B cell (primary cell): ENCODE measurements around the gene JARID2. TPM values are rescaled to one million over a fixed set of nuclear protein-coding genes. Genes with fewer than 3 reads are reported as not detected.

Source experiments
- ATAC-seq: fragments of 200-7000 bp; cut with Tn5 transposase; one replicate; pipeline ENCODE4 v1.10.0; 2021; ENCODE audit warnings: low read depth, mild to moderate bottlenecking, moderate number of reproducible peaks, moderate library complexity
- CTCF ChIA-PET: fragments of 350-600 bp; sonication (Branson Sonifier 250); formaldehyde crosslinking; loops from one replicate; lab custom pipeline; 2021; ENCODE audit warnings: antibody characterized with exemption, inconsistent platforms; lab: Charles Lee
- POLR2A ChIA-PET: fragments of 350-600 bp; sonication (Branson Sonifier 250); formaldehyde crosslinking; loops from one replicate; lab custom pipeline; 2021; ENCODE audit warnings: antibody characterized with exemption; lab: Charles Lee
- DNase-seq: peaks from one replicate; pipeline ENCODE4 v3.0.0; 2013
- H2AFZ ChIP-seq: 2 replicates; pipeline ENCODE4 v1.6.1; 2012; ENCODE audit warnings: mild to moderate bottlenecking, low read depth, low read length; ENCODE audit not compliant: insufficient read depth, poor library complexity, severe bottlenecking
- H3K27ac ChIP-seq, 2 donors: 1 replicate in 1 of 2; 2 replicates in 1 of 2; pipeline ENCODE4 v1.5.1; 2012 to 2013; ENCODE audit warnings: low read length in 2 of 2, mild to moderate bottlenecking in 2 of 2, moderate library complexity in 1 of 2
- H3K27me3 ChIP-seq, 4 experiments: fragments of 200-600 bp in 1 of 4; sonication (generic) in 1 of 4; replicated peaks in 1 of 4; 1 replicate in 2 of 4; 2 replicates in 2 of 4; pipeline versions ENCODE4 v1.6.1 to v1.7.0; 2013 to 2016; ENCODE audit warnings: low read length in 3 of 4, mild to moderate bottlenecking in 2 of 4, mixed read lengths in 1 of 4, moderate library complexity in 1 of 4; ENCODE audit not compliant: insufficient read depth in 4 of 4, control insufficient read depth in 3 of 4; ENCODE audit errors: control extremely low read depth in 1 of 4
- H3K36me3 ChIP-seq, 2 experiments: replicated peaks in 1 of 2; 1 replicate in 1 of 2; 2 replicates in 1 of 2; pipeline versions ENCODE4 v1.6.1 to v1.7.1; 2013; ENCODE audit warnings: low read length in 1 of 2; ENCODE audit not compliant: insufficient read depth in 2 of 2, control insufficient read depth in 1 of 2; ENCODE audit errors: control extremely low read depth in 1 of 2, extremely low read depth in 1 of 2
- H3K4me1 ChIP-seq, 2 donors: fragments of 200-600 bp in 1 of 2; sonication (generic) in 1 of 2; 1 replicate in 1 of 2; 2 replicates in 1 of 2; pipeline versions ENCODE4 v1.5.1 to v1.6.1; 2013 to 2017; ENCODE audit warnings: low read length in 2 of 2; ENCODE audit not compliant: control insufficient read depth in 2 of 2, insufficient read depth in 2 of 2
- H3K4me2 ChIP-seq: replicated peaks from 2 replicates; pipeline ENCODE3; 2012; ENCODE audit warnings: mild to moderate bottlenecking, low read depth, low read length; ENCODE audit not compliant: poor library complexity, severe bottlenecking
- H3K4me3 ChIP-seq, 5 experiments: fragments of 200-600 bp in 1 of 5; sonication (generic) in 1 of 5; 1 replicate in 3 of 5; 2 replicates in 2 of 5; pipeline versions ENCODE4 v1.5.1 to v1.7.0; 2011 to 2016; ENCODE audit warnings: low read length in 4 of 5, mild to moderate bottlenecking in 4 of 5, low read depth in 2 of 5, control low read depth in 1 of 5, moderate library complexity in 1 of 5; ENCODE audit not compliant: insufficient read depth in 1 of 5; ENCODE audit errors: control extremely low read depth in 1 of 5, extremely low read depth in 1 of 5
- H3K79me2 ChIP-seq: fragments of 200-600 bp; sonication (generic); one replicate; pipeline ENCODE4 v1.6.0; 2016; ENCODE audit warnings: low read length; ENCODE audit not compliant: control insufficient read depth, insufficient read depth
- H3K9ac ChIP-seq: fragments of 200-600 bp; sonication (generic); 2 replicates; pipeline ENCODE4 v1.6.1; 2017; ENCODE audit warnings: mild to moderate bottlenecking, low read length, moderate library complexity
- H3K9me3 ChIP-seq, 3 donors: one replicate each; pipeline versions ENCODE4 v1.6.1 to v1.7.1; 2013; ENCODE audit warnings: low read length in 2 of 3; ENCODE audit not compliant: control insufficient read depth in 2 of 3, insufficient read depth in 1 of 3; ENCODE audit errors: control extremely low read depth in 1 of 3
- H4K20me1 ChIP-seq: 2 replicates; pipeline ENCODE4 v1.6.0; 2012; ENCODE audit warnings: mild to moderate bottlenecking, low read length; ENCODE audit not compliant: insufficient read depth, control insufficient read depth, poor library complexity, severe bottlenecking
- H3K27ac Mint-ChIP-seq: one replicate; pipeline ENCODE4 v1.8.0; 2021; ENCODE audit warnings: mixed read lengths
- H3K27me3 Mint-ChIP-seq: one replicate; pipeline ENCODE4 v1.8.0; 2021; ENCODE audit warnings: mixed read lengths
- H3K4me1 Mint-ChIP-seq: one replicate; pipeline ENCODE4 v1.8.0; 2021; ENCODE audit warnings: mixed read lengths
- H3K4me3 Mint-ChIP-seq: one replicate; pipeline ENCODE4 v1.8.0; 2021; ENCODE audit warnings: mixed read lengths
- H3K9me3 Mint-ChIP-seq: one replicate; pipeline ENCODE4 v1.8.0; 2022; ENCODE audit warnings: mixed read lengths; ENCODE audit not compliant: insufficient read depth
- CTCF ChIP-seq: fragments of 200-600 bp; IDR thresholded peaks from one replicate; pipeline ENCODE4 v1.8.0; 2022; ENCODE audit warnings: antibody characterized with exemption, mild to moderate bottlenecking
- EZH2 ChIP-seq: IDR thresholded peaks from 2 replicates; pipeline ENCODE4 v1.6.1; 2012; ENCODE audit warnings: borderline replicate concordance, low read depth, mild to moderate bottlenecking, moderate library complexity, low read length; ENCODE audit not compliant: insufficient read depth, poor library complexity, severe bottlenecking
- WGBS: methylation state at CpG from one replicate; pipeline ENCODE4 v1.1.5; 2013; ENCODE audit warnings: missing lambda C conversion rate; ENCODE audit not compliant: insufficient coverage; 5-methylcytosine and 5-hydroxymethylcytosine counted together
- intact Hi-C: fragments of 100-400 bp; cut with micrococcal nuclease; formaldehyde crosslinking; loops from one replicate; pipeline ENCODE4 v1.10.0; 2022
- polyA minus RNA-seq: library from RNA; depleted of rRNA, polyadenylated mRNA; stranded (reverse); fragments of >200 nt; gene quantifications from 2 replicates; pipeline ENCODE4 v1.2.3, GENCODE V29; 2012
- polyA plus RNA-seq: library from polyadenylated mRNA; depleted of rRNA; stranded (reverse); fragments of >200 nt; gene quantifications from 2 replicates; pipeline ENCODE4 v1.2.3, GENCODE V29; 2012
- total RNA-seq, 2 donors: library from RNA; stranded (reverse); fragments of 120-200 nt in 1 of 2; gene quantifications; 1 replicate in 1 of 2; 2 replicates in 1 of 2; pipeline versions ENCODE4 v1.2.3 to v1.2.4, GENCODE V29; 2013 to 2022

The JARID2 gene
- total RNA-seq: 58.1 and 59.0 TPM in 2 replicates
- total RNA-seq (2013): 23.4 TPM
- 11.0 and 18.5 TPM in 2 replicates for polyA plus RNA-seq
- polyA minus RNA-seq: 25.4 and 39.0 TPM in 2 replicates

GRCh38 chr6:15245361-15246216 is at the start of gene JARID2:
JARID2 (plus strand) TSS chr6:15246069; CDS start chr6:15246540, 471 bp downstream.
- H2AFZ ChIP-seq: peak within 1 kb of the TSS; percentile 92
- TF ChIP-seq EZH2 (peak; percentile 69), CTCF (no peak)
- intact Hi-C loops: loop anchor here (1.0 to 5.0 kb wide), 11 partner anchors 82 to 1628 kb away; partner anchors contain the start of genes CD83, DTNBP1, MCUR1 and NOL7
- Mint-ChIP-seq H3K27ac (peak within 1 kb of the TSS; percentile 96), H3K27me3 (no peaks in the 10 kb centered on the region), H3K4me3 (peak within 1 kb of the TSS; percentile 97), H3K4me1 (peaks cover 26% of the 10 kb centered on the region), H3K9me3 (no peaks in the 10 kb centered on the region)
- H3K27me3 ChIP-seq: no peaks in the 10 kb centered on the region
- H3K4me2 ChIP-seq: peak within 1 kb of the TSS; percentile 77
- H3K9ac ChIP-seq: peak within 1 kb of the TSS; percentile 87
- ATAC-seq (peak; percentile 58), DNase-seq (peak; percentile 98)
- POLR2A ChIA-PET: interaction anchor here (0.8 to 1.1 kb wide), 2 partner anchors 1034 to 1122 kb away, joined by 3 to 7 read pairs; no protein-coding TSS in a partner anchor
- H3K27ac ChIP-seq: peak within 1 kb of the TSS; percentile 83 to 86
- CTCF ChIA-PET: interaction anchor here (0.6 to 1.2 kb wide), 6 partner anchors 9 to 1337 kb away, joined by 3 read pairs; no protein-coding TSS in a partner anchor
- no peaks in the 10 kb centered on the region for H3K9me3 ChIP-seq
- peaks cover 13 to 19% of the 10 kb centered on the region in 2 donors for H3K4me1 ChIP-seq
- peak within 1 kb of the TSS; percentile 76 to 100 (median 96) for H3K4me3 ChIP-seq
- H3K36me3 ChIP-seq: no peaks in the 10 kb centered on the region
- H3K79me2 ChIP-seq: peaks cover 32% of the 10 kb centered on the region
- WGBS: under 1% methylated on average over 57 of the region's 59 CpGs
- no peaks in the 10 kb centered on the region for H4K20me1 ChIP-seq

GRCh38 chr6:15200087-15200486 is 45.8 kb upstream of the JARID2 start:
- H3K4me3 Mint-ChIP-seq: no peak overlapping the region
- no peaks in the 10 kb centered on the region for H3K4me1 Mint-ChIP-seq
- no peaks in the 10 kb centered on the region for H3K9me3 ChIP-seq
- no peaks in the 10 kb centered on the region for H3K79me2 ChIP-seq
- no peaks in the 10 kb centered on the region for H3K27me3 Mint-ChIP-seq
- ATAC-seq (no peak), DNase-seq (no peak)
- H3K4me3 ChIP-seq: no peak overlapping the region
- no peak overlapping the region for H3K27ac Mint-ChIP-seq
- WGBS: 100% methylated on average over 1 of the region's 5 CpGs
- POLR2A ChIA-PET: no interaction called here
- no peak overlapping the region for H3K27ac ChIP-seq
- no peaks in the 10 kb centered on the region for H3K9me3 Mint-ChIP-seq
- H3K36me3 ChIP-seq: no peaks in the 10 kb centered on the region
- no peaks in the 10 kb centered on the region for H3K27me3 ChIP-seq
- CTCF ChIA-PET: no interaction called here
- no peak overlapping the region for H2AFZ ChIP-seq
- intact Hi-C loops: no loop called here
- TF ChIP-seq EZH2 (no peak), CTCF (no peak)
- H4K20me1 ChIP-seq: no peaks in the 10 kb centered on the region
- H3K4me1 ChIP-seq: no peaks in the 10 kb centered on the region
- no peak overlapping the region for H3K4me2 ChIP-seq
- H3K9ac ChIP-seq: no peak overlapping the region
